SK-N-SH (cell line): ENCODE data around the gene ZC3H18. TPM values are rescaled to one million over a fixed set of nuclear protein-coding genes. Genes with fewer than 3 reads are reported as not detected.

Experiments
- CTCF ChIA-PET: fragments of 300-600, 350-600 bp; formaldehyde crosslinking; extraction: SDS; loops from one replicate; lab custom pipeline; 2021; lab: Yijun Ruan, JAX
- POLR2A ChIA-PET: fragments of 350-600 bp; sonication (Branson Sonifier 250); formaldehyde crosslinking; extraction: SDS; loops from one replicate; lab custom pipeline; 2020; ENCODE audit warnings: antibody characterized with exemption, inconsistent platforms; lab: Yijun Ruan, JAX
- DNase-seq: peaks from one replicate; pipeline ENCODE4 v3.0.0; 2012
- H2AFZ ChIP-seq: fragments of 200-600 bp; sonication (generic); 2 replicates; pipeline ENCODE4 v1.8.1; 2016; ENCODE audit warnings: antibody characterized with exemption, mild to moderate bottlenecking, low read depth
- H3F3A ChIP-seq: fragments of 200-600 bp; sonication (generic); replicated peaks from 2 replicates; pipeline ENCODE3; 2016; ENCODE audit warnings: antibody characterized with exemption, mild to moderate bottlenecking; ENCODE audit not compliant: insufficient read depth
- H3K27ac ChIP-seq, 2 experiments: fragments of 200-500 bp in 1 of 2; fragments of 200-600 bp in 1 of 2; sonication (Bioruptor generic) in 1 of 2; sonication (generic), shearing (Covaris generic) in 1 of 2; 2 replicates each; pipeline versions ENCODE4 v1.5.1 to v1.6.1; 2014 to 2016; ENCODE audit warnings: low read depth in 2 of 2, inconsistent platforms in 1 of 2, low read length in 1 of 2, mild to moderate bottlenecking in 1 of 2, mixed read lengths in 1 of 2
- H3K27me3 ChIP-seq: fragments of 200-600 bp; sonication (generic), shearing (Covaris generic); 2 replicates; pipeline ENCODE4 v1.6.1; 2016; ENCODE audit warnings: mixed run types; ENCODE audit not compliant: insufficient read depth
- H3K36me3 ChIP-seq, 2 experiments: fragments of 200-500 bp in 1 of 2; fragments of 200-600 bp in 1 of 2; sonication (Bioruptor generic) in 1 of 2; sonication (generic) in 1 of 2; replicated peaks in 1 of 2; 2 replicates each; pipeline versions ENCODE3 to v1.5.1; 2014 to 2016; ENCODE audit warnings: low read length in 1 of 2, mild to moderate bottlenecking in 1 of 2; ENCODE audit not compliant: insufficient read depth in 2 of 2, control insufficient read depth in 1 of 2
- H3K4me1 ChIP-seq, 2 experiments: fragments of 200-500 bp in 1 of 2; fragments of 200-600 bp in 1 of 2; sonication (Bioruptor generic) in 1 of 2; sonication (generic), shearing (Covaris generic) in 1 of 2; 2 replicates each; pipeline versions ENCODE4 v1.5.1 to v1.6.1; 2014 to 2016; ENCODE audit warnings: low read depth in 1 of 2, low read length in 1 of 2, mixed run types in 1 of 2; ENCODE audit not compliant: insufficient read depth in 2 of 2, control insufficient read depth in 1 of 2
- H3K4me2 ChIP-seq: fragments of 200-600 bp; sonication (generic), shearing (Covaris generic); 2 replicates; pipeline ENCODE4 v1.6.1; 2017; ENCODE audit warnings: mixed run types
- H3K4me3 ChIP-seq, 2 experiments: fragments of 200-500 bp in 1 of 2; fragments of 200-600 bp in 1 of 2; sonication (Bioruptor generic) in 1 of 2; sonication (generic), shearing (Covaris generic) in 1 of 2; 2 replicates each; pipeline versions ENCODE4 v1.5.1 to v1.8.1; 2014 to 2016; ENCODE audit warnings: low read depth in 2 of 2, inconsistent platforms in 1 of 2, low read length in 1 of 2, mild to moderate bottlenecking in 1 of 2, mixed read lengths in 1 of 2, moderate library complexity in 1 of 2
- H3K79me2 ChIP-seq: fragments of 200-600 bp; sonication (generic); 2 replicates; pipeline ENCODE4 v1.8.1; 2017; ENCODE audit warnings: mild to moderate bottlenecking; ENCODE audit not compliant: insufficient read depth
- H3K9ac ChIP-seq: fragments of 200-600 bp; sonication (generic); 2 replicates; pipeline ENCODE4 v1.6.1; 2017; ENCODE audit warnings: mixed run types
- H3K9me2 ChIP-seq: fragments of 200-600 bp; sonication (generic); 2 replicates; pipeline ENCODE4 v1.6.1; 2017; ENCODE audit warnings: mixed run types
- H3K9me3 ChIP-seq: fragments of 200-600 bp; sonication (generic); 2 replicates; pipeline ENCODE4 v1.6.1; 2017; ENCODE audit warnings: mixed run types, mild to moderate bottlenecking, moderate library complexity
- H4K20me1 ChIP-seq: fragments of 200-600 bp; sonication (generic); 2 replicates; pipeline ENCODE4 v1.6.1; 2017; ENCODE audit warnings: mild to moderate bottlenecking, mixed run types; ENCODE audit not compliant: insufficient read depth
- CTCF ChIP-seq: fragments of 200-600 bp; sonication (generic); IDR thresholded peaks from 2 replicates; pipeline ENCODE4 v1.6.1; 2017; ENCODE audit warnings: antibody characterized with exemption, mild to moderate bottlenecking, moderate library complexity
- ELF1 ChIP-seq: IDR thresholded peaks from 2 replicates; pipeline ENCODE4 v1.4.0; 2012
- EP300 ChIP-seq, 2 experiments: IDR thresholded peaks; 2 replicates each; pipeline versions ENCODE4 v1.4.0 to v1.6.1; 2012; ENCODE audit warnings: borderline replicate concordance in 1 of 2, low read depth in 1 of 2, low read length in 1 of 2
- EZH2phosphoT487 ChIP-seq: fragments of 200-600 bp; sonication (generic); IDR thresholded peaks from 2 replicates; pipeline ENCODE4 v1.6.1; 2017; ENCODE audit warnings: low read depth, mixed run types, mild to moderate bottlenecking, antibody characterized with exemption, moderate library complexity, borderline replicate concordance
- FOXJ3 ChIP-seq: sonication (generic); formaldehyde crosslinking; IDR thresholded peaks from 2 replicates; pipeline ENCODE4 v1.5.1; 2020; ENCODE audit warnings: mild to moderate bottlenecking, missing genetic modification reagents
- FOXM1 ChIP-seq: IDR thresholded peaks from 2 replicates; pipeline ENCODE4 v1.4.0; 2012; ENCODE audit warnings: low read depth, mild to moderate bottlenecking
- GATA2 ChIP-seq: sonication (generic); formaldehyde crosslinking; IDR thresholded peaks from 2 replicates; pipeline ENCODE4 v1.5.0; 2020; ENCODE audit warnings: mild to moderate bottlenecking, missing genetic modification reagents
- JUND ChIP-seq: IDR thresholded peaks from 2 replicates; pipeline ENCODE4 v1.4.0; 2012
- MAX ChIP-seq: IDR thresholded peaks from 2 replicates; pipeline ENCODE4 v1.4.0; 2012; ENCODE audit warnings: low read depth
- MXI1 ChIP-seq: IDR thresholded peaks from 2 replicates; pipeline ENCODE4 v1.6.1; 2012; ENCODE audit warnings: mild to moderate bottlenecking, low read depth, low read length, improper control_type of control experiment
- NFIC ChIP-seq: IDR thresholded peaks from 2 replicates; pipeline ENCODE4 v1.4.0; 2012; ENCODE audit warnings: borderline replicate concordance
- NRF1 ChIP-seq: IDR thresholded peaks from 2 replicates; pipeline ENCODE4 v1.6.1; 2012; ENCODE audit warnings: low read depth, mild to moderate bottlenecking, low read length
- PBX3 ChIP-seq: IDR thresholded peaks from 2 replicates; pipeline ENCODE4; 2012
- POLR2AphosphoS5 ChIP-seq: IDR thresholded peaks from 2 replicates; pipeline ENCODE4 v1.6.1; 2012; ENCODE audit warnings: low read depth, low read length
- RCOR1 ChIP-seq: fragments of 150-350 bp; IDR thresholded peaks from 2 replicates; pipeline ENCODE4 v1.6.1; 2017; ENCODE audit warnings: antibody characterized with exemption, low read length
- RFX5 ChIP-seq: IDR thresholded peaks from 2 replicates; pipeline ENCODE4 v1.6.1; 2012; ENCODE audit warnings: mild to moderate bottlenecking, improper control_type of control experiment, low read length
- RXRA ChIP-seq: IDR thresholded peaks from 2 replicates; pipeline ENCODE4 v1.4.0; 2012; ENCODE audit warnings: low read depth, mild to moderate bottlenecking, borderline replicate concordance
- SMC3 ChIP-seq: IDR thresholded peaks from 2 replicates; pipeline ENCODE4 v1.6.1; 2012; ENCODE audit warnings: low read depth, low read length, improper control_type of control experiment
- TCF12 ChIP-seq: IDR thresholded peaks from 2 replicates; pipeline ENCODE4 v1.4.0; 2012
- USF2 ChIP-seq: fragments of 150-350 bp; IDR thresholded peaks from 2 replicates; pipeline ENCODE4 v1.6.1; 2017; ENCODE audit warnings: antibody characterized with exemption, low read length, low read depth, borderline replicate concordance
- WGBS: methylation state at CpG from one replicate; pipeline ENCODE4 v1.1.6; 2017; ENCODE audit warnings: low lambda C conversion rate; 5-methylcytosine and 5-hydroxymethylcytosine counted together
- polyA plus RNA-seq, 3 experiments: library from polyadenylated mRNA; depleted of rRNA; stranded (reverse); fragments of >200 nt; gene quantifications; 2 replicates each; pipeline ENCODE4 v1.2.3, GENCODE V29; 2012

ZC3H18 gene
- polyA plus RNA-seq, 1 of the 3 experiments (the other 2 are of a cell fraction), result 32.7 TPM

GRCh38 chr16:88600539-88600896, 30.3 kb downstream of the ZC3H18 start:
- CTCF ChIA-PET, result no interaction called here
- H3K36me3 ChIP-seq, result peaks cover 28 to 49% of the 10 kb centered on the region in 2 experiments
- 86% methylated on average over 6 of the region's 6 CpGs for WGBS

More at GRCh38 chr16:88600539-88600896, 30.3 kb downstream of the ZC3H18 start:
- Histone ChIP-seq H3K9ac (no peak overlapping the region), H3K4me2 (no peak overlapping the region), H3K9me3 (no peaks in the 10 kb centered on the region), H2AFZ (no peak overlapping the region), H3K4me1 (no peaks in the 10 kb centered on the region), H3K27ac (no peak overlapping the region), H3K27me3 (no peaks in the 10 kb centered on the region)
- POLR2A ChIA-PET, result no interaction called here
- DNase-seq, result no peak
- no peak for TF ChIP-seq JUND
- TF ChIP-seq RCOR1, result no peak
- no peak for TF ChIP-seq FOXJ3 (CRISPR knock-in tag)
- no peak for TF ChIP-seq GATA2
- TF ChIP-seq POLR2AphosphoS5, result no peak
- TF ChIP-seq FOXM1, result no peak
- no peak for TF ChIP-seq USF2
- TF ChIP-seq PBX3, result no peak
- no peak for TF ChIP-seq MAX
- TF ChIP-seq MXI1, result no peak
- no peak for TF ChIP-seq TCF12
- no peak for TF ChIP-seq RFX5
- no peak for TF ChIP-seq RXRA
- TF ChIP-seq CTCF, result no peak
- no peak for TF ChIP-seq SMC3
- TF ChIP-seq NFIC, result no peak
- TF ChIP-seq EZH2phosphoT487, result no peak
- TF ChIP-seq ELF1, result no peak
- TF ChIP-seq EP300 (IDR thresholded peaks at IDR 0.05; ENCODE audit: borderline replicate concordance in 1 of 2, low read depth in 1 of 2, low read length in 1 of 2), result no peak
- TF ChIP-seq NRF1, result no peak
- TF ChIP-seq, all 33 proteins: peak for 0
- H3K79me2 ChIP-seq, result peaks cover 25% of the 10 kb centered on the region; the same call in 1 of the 2 replicates
- no peaks in the 10 kb centered on the region for H3F3A ChIP-seq
- H3K9me2 ChIP-seq, result no peaks in the 10 kb centered on the region
- no peaks in the 10 kb centered on the region for H4K20me1 ChIP-seq
- H3K4me3 ChIP-seq, result no peak overlapping the region
